CD4-positive, alpha-beta T cell treated with Interferon gamma for 1 hour (primary cell): ENCODE data around the gene ARFGAP1.

Experiments used
- DNase-seq: peaks from one replicate; pipeline ENCODE4 v3.0.0-alpha.2; 2020

ARFGAP1 gene

DNA sequence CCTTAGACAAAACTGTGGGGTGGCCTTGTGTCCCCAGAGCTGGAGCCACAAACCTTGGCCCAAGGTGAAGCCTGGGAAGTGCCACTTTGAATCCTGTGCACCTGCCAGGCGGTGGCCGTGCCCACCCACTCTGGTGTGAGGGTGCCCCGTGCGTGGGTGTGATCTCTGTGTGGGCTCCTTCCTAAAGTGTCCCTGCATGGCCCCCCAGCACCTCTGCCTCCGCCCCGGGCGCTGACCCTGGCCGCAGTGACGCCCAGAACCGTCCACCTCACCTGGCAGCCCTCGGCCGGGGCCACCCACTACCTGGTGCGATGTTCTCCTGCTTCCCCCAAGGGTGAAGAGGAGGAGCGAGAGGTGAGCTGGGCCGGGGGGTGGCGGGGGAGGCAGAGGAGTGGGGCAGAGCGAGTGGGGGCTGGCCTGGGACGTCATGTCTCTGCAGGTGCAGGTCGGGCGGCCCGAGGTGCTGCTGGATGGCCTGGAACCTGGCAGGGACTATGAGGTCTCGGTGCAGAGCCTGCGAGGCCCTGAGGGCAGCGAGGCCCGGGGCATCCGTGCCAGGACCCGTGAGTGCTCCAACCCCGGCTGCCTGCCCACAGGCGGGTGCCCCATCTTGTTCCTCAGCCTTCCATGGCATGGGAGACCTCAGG lies 38.7 kb downstream of the ARFGAP1 start:
- no peak for DNase-seq

- DNase-seq, result no peak
These were observed 39.2 kb downstream of the ARFGAP1 start for GRCh38 chr20:63311833-63312243.

DNA sequence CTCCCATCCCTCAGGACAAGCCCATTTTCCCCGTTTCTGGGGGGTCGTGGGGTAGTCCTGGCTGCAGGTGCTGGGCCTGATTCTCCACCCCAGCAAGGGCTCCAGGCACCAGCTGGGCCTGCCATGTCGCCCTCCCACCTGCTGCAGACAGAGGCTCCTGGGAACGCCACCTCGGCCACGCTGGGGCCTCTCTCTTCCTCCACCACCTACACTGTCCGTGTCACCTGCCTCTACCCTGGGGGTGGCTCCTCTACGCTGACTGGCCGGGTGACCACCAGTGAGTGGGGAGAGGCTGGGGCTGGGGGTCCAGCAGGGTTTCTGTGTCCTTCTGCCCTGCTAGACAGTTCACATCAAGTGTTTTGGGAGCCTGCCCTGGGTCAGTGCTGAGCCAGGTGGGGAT lies 39.7 kb downstream of the ARFGAP1 start:
- DNase-seq, result no peak

DNA sequence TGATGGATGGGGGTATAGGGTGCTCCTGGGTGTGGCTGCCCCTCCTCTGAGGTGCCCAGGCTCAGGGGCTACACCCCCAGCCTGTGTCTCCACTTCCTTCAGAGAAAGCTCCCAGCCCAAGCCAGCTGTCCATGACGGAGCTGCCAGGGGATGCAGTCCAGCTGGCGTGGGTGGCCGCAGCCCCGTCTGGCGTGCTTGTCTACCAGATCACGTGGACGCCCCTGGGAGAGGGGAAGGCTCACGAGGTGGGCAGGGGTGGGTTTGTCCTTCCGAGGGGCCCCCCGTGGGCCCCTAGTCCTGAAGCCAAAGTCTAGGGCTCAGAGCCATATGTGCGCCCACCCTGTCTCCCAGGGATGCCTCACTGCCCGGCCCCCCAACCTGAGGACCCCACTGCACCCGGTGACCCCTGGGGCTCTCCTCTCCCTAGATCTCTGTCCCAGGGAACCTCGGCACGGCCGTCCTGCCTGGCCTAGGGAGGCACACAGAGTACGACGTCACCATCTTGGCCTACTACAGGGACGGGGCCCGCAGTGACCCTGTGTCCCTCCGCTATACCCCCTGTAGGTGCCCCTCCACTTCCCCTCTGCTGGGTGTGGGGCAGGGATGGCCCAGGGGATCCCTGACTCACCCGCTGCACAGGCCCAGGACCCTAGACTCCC lies 40.2 kb downstream of the ARFGAP1 start:
- DNase-seq, result no peak

GRCh38 chr20:63313349-63314014 lies 40.9 kb downstream of the ARFGAP1 start:
- no peak for DNase-seq

GRCh38 chr20:63314015-63314471 lies 41.4 kb downstream of the ARFGAP1 start:
- DNase-seq, result no peak

DNA sequence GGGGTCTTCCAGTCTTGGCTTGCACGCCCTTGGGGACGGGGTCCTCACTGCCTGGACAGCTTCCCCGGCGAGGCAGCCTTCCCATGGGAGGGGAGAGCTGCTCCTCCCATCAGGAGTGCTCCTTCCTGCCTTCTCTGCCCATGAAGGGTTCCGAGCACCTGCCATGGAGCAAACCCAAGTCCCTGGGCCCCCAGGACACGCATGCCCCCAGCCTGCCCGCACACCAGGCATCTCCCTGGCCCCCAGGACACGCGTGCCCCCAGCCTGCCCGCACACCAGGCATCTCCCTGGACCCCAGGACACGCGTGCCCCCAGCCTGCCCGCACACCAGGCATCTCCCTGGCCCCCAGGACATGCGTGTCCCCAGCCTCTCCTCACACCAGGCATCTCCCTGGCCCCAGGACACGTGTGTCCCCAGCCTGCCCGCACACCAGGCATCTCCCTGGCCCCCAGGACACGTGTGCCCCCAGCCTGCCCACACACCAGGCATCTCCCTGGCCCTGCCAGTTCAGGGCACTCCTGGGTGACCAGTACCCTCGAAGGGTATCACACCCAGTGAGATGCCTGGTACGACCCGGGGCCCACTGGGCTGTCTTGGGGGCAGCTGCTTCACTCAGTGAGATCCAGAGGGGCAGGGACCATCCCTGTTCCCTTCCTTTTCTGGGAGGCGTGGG lies 42.1 kb downstream of the ARFGAP1 start:
- no peak for DNase-seq

GRCh38 chr20:63315240-63315689 lies 42.7 kb downstream of the ARFGAP1 start:
- no peak for DNase-seq

DNA sequence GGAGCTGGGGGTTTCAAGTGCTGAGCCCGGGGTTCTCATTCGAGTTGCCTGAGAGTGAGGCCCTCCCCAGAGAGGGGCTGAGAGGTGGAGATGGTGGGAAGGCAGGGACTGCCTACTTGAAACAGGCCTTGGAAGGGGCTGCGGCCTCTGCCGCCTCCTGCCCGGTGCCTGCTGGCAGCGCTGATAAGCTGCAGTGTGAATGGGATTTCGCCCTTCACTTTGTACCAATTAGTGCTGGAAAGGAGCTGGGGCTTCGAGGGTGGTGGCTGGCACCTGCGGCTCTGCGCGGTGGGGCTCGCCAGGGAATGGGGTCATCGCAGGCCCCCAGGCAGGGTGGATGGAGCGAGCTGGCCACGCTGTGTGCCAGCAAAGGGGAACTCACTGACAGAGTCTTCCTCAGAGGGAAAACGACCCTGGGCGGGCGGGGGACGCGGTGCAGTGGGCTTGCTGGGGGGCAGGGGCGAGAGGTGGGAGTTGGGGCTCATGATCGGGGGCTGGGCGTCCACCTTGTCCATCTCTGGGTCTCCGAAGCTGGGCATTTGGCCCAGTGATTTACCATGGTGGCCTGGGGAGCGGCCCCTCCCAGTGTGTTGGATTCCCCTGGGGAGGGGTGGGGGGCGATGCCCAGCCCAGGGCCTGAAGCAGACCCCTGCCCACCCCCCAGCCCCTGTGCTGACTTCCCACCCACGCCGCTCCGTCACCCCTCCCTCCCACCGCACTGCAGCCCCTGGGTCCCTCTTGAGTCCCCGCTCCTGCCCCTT lies 43.3 kb downstream of the ARFGAP1 start:
- DNase-seq, result no peak

DNA sequence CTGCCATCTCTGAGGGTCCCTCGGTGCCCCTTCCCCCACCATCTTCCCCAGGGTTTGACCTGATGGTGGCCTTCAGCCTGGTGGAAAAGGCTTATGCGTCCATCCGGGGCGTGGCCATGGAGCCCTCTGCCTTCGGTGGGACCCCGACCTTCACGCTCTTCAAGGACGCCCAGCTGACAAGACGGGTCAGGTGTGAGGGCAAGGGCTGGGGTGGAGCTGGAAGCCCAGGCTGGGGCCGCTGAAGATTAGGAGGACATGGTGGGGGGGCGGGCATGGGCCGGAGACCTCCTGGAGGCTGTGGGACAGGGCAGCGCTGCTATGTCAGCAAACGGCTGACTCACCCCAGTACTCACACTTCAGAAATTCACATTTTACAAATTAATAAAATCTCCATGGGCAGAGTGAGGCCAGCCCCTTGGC lies 43.9 kb downstream of the ARFGAP1 start:
- no peak for DNase-seq

- no peak for DNase-seq
These were observed 44.4 kb downstream of the ARFGAP1 start for GRCh38 chr20:63317061-63317460.

DNA sequence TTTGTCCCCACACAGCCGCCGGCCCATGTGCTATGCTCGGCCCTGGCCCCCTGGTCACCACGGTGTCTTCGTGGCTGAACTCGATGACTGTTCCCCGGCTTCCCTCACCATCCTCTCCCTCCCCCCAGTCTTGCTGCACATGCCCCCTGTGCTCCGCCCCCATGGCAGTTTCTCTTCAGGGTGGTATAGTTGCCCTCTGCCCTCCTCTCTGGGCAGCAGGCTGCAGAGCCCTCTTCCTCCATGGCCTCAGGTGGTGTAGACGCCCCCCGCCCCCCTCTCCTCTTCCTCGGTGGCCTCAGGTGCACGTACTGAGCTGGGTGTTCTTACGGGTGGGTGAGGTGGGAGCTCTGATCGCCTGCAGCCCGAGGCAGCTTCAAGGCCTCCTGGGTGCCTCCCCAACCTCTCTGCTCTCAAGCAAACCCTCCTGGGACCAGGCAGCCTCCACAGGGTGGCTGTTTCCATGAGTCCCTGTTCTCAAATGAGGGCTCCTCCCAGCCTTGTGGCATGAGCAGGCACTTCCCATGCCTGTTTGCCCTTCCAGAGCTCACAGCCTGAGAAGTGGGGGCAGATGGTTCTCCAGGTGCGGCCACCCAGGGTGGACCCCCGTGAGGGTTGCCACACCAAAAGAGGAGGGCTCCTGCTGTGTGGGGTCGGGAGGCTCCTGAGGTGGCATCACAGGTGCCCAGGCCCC lies 45.1 kb downstream of the ARFGAP1 start:
- no peak for DNase-seq

- no peak for DNase-seq
These were observed 46.0 kb downstream of the ARFGAP1 start for GRCh38 chr20:63318391-63319163.

DNA sequence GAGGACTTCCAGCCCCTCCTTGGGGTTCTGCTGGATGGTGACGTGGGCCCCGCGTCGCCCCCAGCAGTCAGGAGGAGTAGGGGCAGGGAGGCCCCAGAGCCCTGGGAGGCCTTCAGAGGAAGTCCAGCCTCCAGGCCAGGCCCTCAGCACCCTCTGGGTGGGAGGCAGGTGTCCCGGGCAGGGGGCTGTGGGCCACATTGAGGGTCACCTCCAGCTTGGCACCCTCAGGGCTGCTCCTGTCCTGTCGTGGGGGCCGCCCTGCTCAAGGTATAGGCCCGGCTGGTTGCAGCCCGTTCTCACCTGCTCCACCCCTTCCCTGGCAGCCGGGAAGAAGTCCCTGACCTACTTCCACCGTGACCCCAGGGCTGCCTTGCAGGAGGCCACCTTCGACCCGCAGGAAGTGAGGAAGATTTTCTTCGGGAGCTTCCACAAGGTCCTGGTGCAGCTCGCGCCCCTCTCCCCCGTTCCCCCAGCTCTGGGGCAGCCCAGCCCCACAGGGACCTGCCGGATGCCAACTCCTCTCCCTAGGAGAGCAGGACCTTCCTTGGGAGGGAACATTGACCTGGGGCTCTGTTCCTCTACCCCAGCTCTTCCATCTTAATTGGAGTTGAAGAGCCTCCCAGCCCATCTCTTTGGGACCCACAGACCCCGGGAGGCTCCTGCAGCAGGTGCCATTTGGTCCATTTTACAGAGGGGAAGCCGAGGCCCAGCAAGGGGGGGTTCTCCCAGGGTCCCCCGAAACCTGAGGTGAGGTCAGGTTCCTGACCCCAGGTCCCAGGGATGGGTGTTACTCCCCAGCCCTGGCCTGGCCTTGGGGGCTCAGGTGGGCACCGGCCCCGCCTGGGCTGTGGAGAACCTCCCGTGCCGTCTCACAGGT lies 46.8 kb downstream of the ARFGAP1 start:
- DNase-seq, result no peak

- no peak for DNase-seq
These were observed 47.5 kb downstream of the ARFGAP1 start for GRCh38 chr20:63320041-63320511.

GRCh38 chr20:63320616-63321147 lies 48.1 kb downstream of the ARFGAP1 start:
- DNase-seq, result no peak

DNA sequence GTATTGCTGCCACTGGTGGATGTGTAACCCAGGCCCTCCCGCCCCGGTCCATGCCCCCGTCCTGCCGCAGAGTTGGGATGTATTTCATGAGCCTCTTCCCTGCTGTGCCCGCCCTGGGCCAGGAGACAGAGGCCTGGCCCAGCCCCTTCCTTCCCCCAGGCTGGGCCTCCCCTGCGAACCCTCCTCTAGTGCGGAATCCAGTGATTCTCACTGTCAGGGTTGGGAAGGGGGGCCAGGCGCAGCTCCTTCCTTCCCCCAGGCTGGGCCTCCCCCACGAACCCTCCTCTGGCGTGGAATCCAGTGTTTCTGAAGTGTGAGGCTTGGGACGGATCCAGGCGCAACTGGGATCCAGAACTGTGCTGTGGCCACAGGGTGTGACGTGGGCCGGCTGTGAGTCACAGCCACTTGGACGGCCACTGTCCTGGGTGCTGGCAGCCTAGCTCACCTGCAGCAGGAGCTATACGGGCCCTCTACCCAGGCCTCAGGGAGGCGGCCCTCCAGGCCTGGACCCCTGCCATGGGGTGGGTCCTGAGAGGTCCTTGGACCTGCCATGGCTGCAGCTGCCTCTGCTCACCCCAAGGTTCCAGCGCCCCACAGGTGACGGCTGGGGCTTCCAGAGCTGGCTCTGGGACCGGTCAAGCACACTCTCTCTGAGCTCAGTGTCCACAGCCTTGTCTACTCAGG lies 48.7 kb downstream of the ARFGAP1 start:
- DNase-seq, result no peak

- no peak for DNase-seq
These were observed 49.7 kb downstream of the ARFGAP1 start for GRCh38 chr20:63322146-63322932.
